Measurements from ENCODE around the gene RNF167. TPM values are rescaled to one million over a fixed set of nuclear protein-coding genes. Genes with fewer than 3 reads are reported as not detected.

The RNF167 gene
- total and polyA plus RNA-seq, 2 of the 8 experiments (the other 6 are each of a cell fraction or from before 2014, with no cell fraction given) = 140 to 281 TPM

DNA sequence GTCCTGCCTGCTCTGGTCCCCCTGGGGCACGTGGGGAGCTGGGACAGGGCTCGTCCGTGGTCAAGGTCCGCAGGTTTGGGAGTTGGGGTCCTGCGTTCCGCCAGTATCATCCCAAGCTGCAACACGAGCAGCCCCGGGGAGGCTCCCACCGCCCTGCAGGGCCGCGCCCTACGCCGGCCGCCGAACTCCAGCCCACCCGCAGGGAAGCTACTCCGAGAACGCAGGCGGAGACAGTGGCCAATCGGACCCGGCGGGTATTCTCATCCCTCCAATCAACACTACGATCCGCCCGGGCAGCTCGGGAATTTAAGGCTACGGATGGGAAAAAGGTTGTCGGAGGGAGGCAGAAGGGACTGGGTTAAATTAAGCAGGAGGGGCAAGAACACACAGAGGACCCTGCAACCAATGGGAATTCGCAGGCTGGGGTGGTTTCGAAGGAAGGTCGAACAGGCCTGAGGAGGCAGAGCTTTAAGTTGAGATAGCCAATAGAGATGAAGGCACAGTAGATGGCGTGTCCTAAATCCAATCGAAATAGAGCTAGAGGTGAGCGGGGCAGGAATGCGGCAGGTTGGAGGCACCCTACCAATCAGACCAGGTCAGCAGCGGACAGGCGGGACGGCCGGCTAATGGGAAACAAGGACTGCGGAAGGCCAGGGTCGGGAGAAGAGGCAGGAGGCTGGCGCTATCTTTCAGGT, 26.9 kb downstream of the RNF167 start:
- Histone ChIP-seq H3K4ac (replicated peaks; ENCODE audit: insufficient read length, low read depth, low read length) (peak overlapping the region; percentile 71), H3K4me2 (ENCODE audit: insufficient read depth in 1 of 2, low read depth in 2 of 2, low read length in 2 of 2) (peak overlapping the region; percentile 92 to 99), H3K14ac (ENCODE audit: insufficient read length) (no peak overlapping the region), H3K18ac (ENCODE audit: extremely low read depth, low read length) (peak overlapping the region; percentile 97), H4K8ac (ENCODE audit: extremely low read depth, insufficient read depth, low read length) (peak overlapping the region; percentile 92; the same call in 1 of the 2 replicates), H3K56ac (replicated peaks; ENCODE audit: insufficient read length, low read depth, low read length) (peak overlapping the region; percentile 83), H3K4me3 (ENCODE audit: extremely low read depth in 1 of 4, insufficient read depth in 2 of 4, low read depth in 3 of 4, low read length in 4 of 4) (peak overlapping the region; percentile 71 to 90 (median 85)), H2AFZ (ENCODE audit: low read length) (no peak overlapping the region), H3K4me1 (replicated peaks in 1 of 4; ENCODE audit: control insufficient read depth in 3 of 4, insufficient read depth in 4 of 4, low read length in 3 of 4) (peaks cover 2 to 14% (median 8%) of the 10 kb centered on the region in 4 experiments), H2BK5ac (ENCODE audit: low read depth, low read length) (peak overlapping the region; percentile 99), H3K79me2 (ENCODE audit: control insufficient read depth in 1 of 2, insufficient read depth in 2 of 2, low read length in 2 of 2) (peaks cover 0 to 16% of the 10 kb centered on the region in 2 experiments; a peak in 2 of 4 replicates), H2BK15ac (ENCODE audit: low read length) (no peak overlapping the region), H3K27me3 (replicated peaks in 1 of 4; ENCODE audit: control insufficient read depth in 3 of 4, extremely low read depth in 1 of 4, insufficient read depth in 3 of 4, low read length in 3 of 4) (peaks cover 0 to under 1% (median 0%) of the 10 kb centered on the region in 4 experiments; a peak in 2 of 7 replicates), H3K23me2 (ENCODE audit: low read depth, low read length) (peaks cover 19% of the 10 kb centered on the region; the same call in 1 of the 2 replicates), H3K23ac (ENCODE audit: insufficient read length) (no peak overlapping the region), H3K9ac (replicated peaks in 1 of 4; ENCODE audit: extremely low read depth in 1 of 4, low read depth in 3 of 4, low read length in 3 of 4) (peak overlapping the region; percentile 61 to 93 (median 88)), H2BK12ac (ENCODE audit: low read depth, low read length) (peak overlapping the region; percentile 84), H3K36me3 (ENCODE audit: control insufficient read depth in 2 of 4, insufficient read depth in 4 of 4, low read length in 3 of 4) (peaks cover 0 to 11% (median 0%) of the 10 kb centered on the region in 4 experiments; a peak in 1 of 8 replicates), H2BK20ac (ENCODE audit: low read length) (no peak overlapping the region), H4K5ac (ENCODE audit: insufficient read length, low read depth, low read length) (peak overlapping the region; percentile 74), H3K79me1 (ENCODE audit: low read depth, low read length) (peaks cover 3% of the 10 kb centered on the region; the same call in 1 of the 2 replicates), H3K27ac (ENCODE audit: low read depth, low read length) (peak overlapping the region; percentile 96), H2AK5ac (ENCODE audit: low read depth, low read length) (no peak overlapping the region; the same call in 1 of the 2 replicates), H4K20me1 (replicated peaks in 1 of 2; ENCODE audit: control insufficient read depth in 1 of 2, insufficient read depth in 2 of 2, low read length in 2 of 2) (peaks cover under 1 to 4% of the 10 kb centered on the region in 2 experiments), H4K91ac (replicated peaks; ENCODE audit: insufficient read length, low read length) (peak overlapping the region; percentile 63), H3K9me3 (ENCODE audit: insufficient read depth in 2 of 2, low read depth in 1 of 2, low read length in 1 of 2) (no peaks in the 10 kb centered on the region), H2BK120ac (replicated peaks; ENCODE audit: low read depth, low read length) (no peak overlapping the region)
- WGBS, 2 experiments (ENCODE audit: extremely low coverage in 1 of 2, insufficient coverage in 1 of 2, insufficient read length in 1 of 2, insufficient replicate concordance in 2 of 2, low coverage in 1 of 2, low lambda C conversion rate in 2 of 2, missing lambda C conversion rate in 1 of 2) = 1% methylated on average over 42 of the region's 42 CpGs; no CpG with 5 or more reads in 1 of the 2 experiments
- FAIRE-seq = peak; percentile 99
- ChIA-PET CTCF (ENCODE audit: partially characterized antibody) (interaction anchor here (0.6 to 7.3 kb wide), 10 partner anchors 10 to 196 kb away, joined by 3 to 41 read pairs (median 6); partner anchors contain the start of genes ENO3, PFN1 and SLC25A11), POLR2A (ENCODE audit: partially characterized antibody) (interaction anchor here (0.6 to 32.4 kb wide), 20 partner anchors 11 to 1532 kb away, joined by 3 to 987 read pairs (median 4); partner anchors contain the start of genes C17orf107, CAMTA2, ENO3 and INCA1)
- DNase-seq (ENCODE audit: low read depth in 1 of 2, low spot score in 2 of 2) = peak; percentile 85 to 99
- peak; percentile 38 for TF ChIP-seq TAF7 (optimal IDR thresholded peaks at IDR 0.05; ENCODE audit: borderline replicate concordance, low read depth, low read length)
- TF ChIP-seq SP2 (IDR thresholded peaks at IDR 0.05; ENCODE audit: low read length) = peak; percentile 97
- peak; percentile 31; the same call in 1 of the 2 replicates for TF ChIP-seq SP4 (IDR thresholded peaks at IDR 0.05; ENCODE audit: low read length)
- no peak for TF ChIP-seq SIRT6 (IDR thresholded peaks at IDR 0.05; ENCODE audit: low read length)
- peak; percentile 38; the same call in 1 of the 2 replicates for TF ChIP-seq KDM1A (IDR thresholded peaks at IDR 0.05; ENCODE audit: borderline replicate concordance, low read length)
- TF ChIP-seq CREB1 (IDR thresholded peaks at IDR 0.05) = peak; percentile 66; the same call in 1 of the 2 replicates
- no peak for TF ChIP-seq RXRA (IDR thresholded peaks at IDR 0.05; ENCODE audit: insufficient read depth, low read depth, low read length)
- peak; percentile 58 for TF ChIP-seq KDM4A (IDR thresholded peaks at IDR 0.05; ENCODE audit: low read depth, low read length, severe bottlenecking)
- no peak for TF ChIP-seq ASH2L (IDR thresholded peaks at IDR 0.05; ENCODE audit: low read length)
- no peak for TF ChIP-seq BRCA1 (IDR thresholded peaks at IDR 0.05; ENCODE audit: low read depth, low read length)
- peak; percentile 100 for TF ChIP-seq SP1 (IDR thresholded peaks at IDR 0.05; ENCODE audit: low read depth, low read length)
- peak; percentile 95 for TF ChIP-seq CHD2 (IDR thresholded peaks at IDR 0.05; ENCODE audit: low read length)
